ENCODE measurements around the gene C6orf136. TPM values are rescaled to one million over a fixed set of nuclear protein-coding genes. Genes with fewer than 3 reads are reported as not detected.

C6orf136 gene
- total and polyA plus RNA-seq, 9 of the 15 experiments (the other 6 are each of a cell fraction or from before 2014, with no cell fraction given) = 14.1 to 63.1 (median 18.4) TPM

- TF ChIP-seq LEF1 (IDR thresholded peaks at IDR 0.05) (peak; percentile 31; the same call in 1 of the 2 replicates), HMGXB4 (CRISPR knock-in tag; IDR thresholded peaks at IDR 0.05) (no peak), ZNF282 (CRISPR knock-in tag; IDR thresholded peaks at IDR 0.05) (no peak), ZNF274 (IDR thresholded peaks at IDR 0.05; ENCODE audit: borderline replicate concordance, low read depth, low read length) (no peak), MYC (IDR thresholded peaks at IDR 0.05; ENCODE audit: low read depth, low read length) (no peak), MYC (CRISPR knock-in tag; IDR thresholded peaks at IDR 0.05; ENCODE audit: borderline replicate concordance, low read depth) (peak; percentile 84; the same call in 1 of the 2 replicates), ZNF398 (CRISPR knock-in tag; IDR thresholded peaks at IDR 0.05) (no peak), RFX1 (IDR thresholded peaks at IDR 0.05) (no peak), E2F4 (CRISPR knock-in tag; IDR thresholded peaks at IDR 0.05; ENCODE audit: low read depth) (no peak), FOXA1 (IDR thresholded peaks at IDR 0.05; ENCODE audit: borderline replicate concordance) (no peak), ATF6 (CRISPR knock-in tag; IDR thresholded peaks at IDR 0.05) (peak; percentile 29; the same call in 1 of the 2 replicates), PHB (CRISPR knock-in tag; IDR thresholded peaks at IDR 0.05) (no peak), DIDO1 (tag; IDR thresholded peaks at IDR 0.05; ENCODE audit: low read depth) (no peak), ZNF778 (CRISPR knock-in tag; IDR thresholded peaks at IDR 0.05) (no peak), NCOA4 (IDR thresholded peaks at IDR 0.05; ENCODE audit: partially characterized antibody) (no peak), NR4A1 (CRISPR knock-in tag; IDR thresholded peaks at IDR 0.05) (0 out of 2 replicates have a peak, but pooled peaks have one; percentile 14), NR4A1 (tag; IDR thresholded peaks at IDR 0.05) (no peak), GABPB1 (CRISPR knock-in tag; IDR thresholded peaks at IDR 0.05) (no peak), ZNF76 (CRISPR knock-in tag; IDR thresholded peaks at IDR 0.05; ENCODE audit: borderline replicate concordance) (no peak), ZNF232 (CRISPR knock-in tag; IDR thresholded peaks at IDR 0.05) (no peak), HIVEP1 (CRISPR knock-in tag; IDR thresholded peaks at IDR 0.05) (no peak), RBM14 (IDR thresholded peaks at IDR 0.05; ENCODE audit: borderline replicate concordance, insufficient read depth, low read depth, low read length) (no peak)
Observed at GRCh38 chr6:30614044-30614842, 32.7 kb upstream of the C6orf136 start (continued).

Measured in K562 (cell line).